ENCODE results near the gene CEP170B. TPM values are rescaled to one million over a fixed set of nuclear protein-coding genes. Genes with fewer than 3 reads are reported as not detected.
"Not testable (repeated sequence)": the region's sequence is repeated elsewhere in the genome, so short reads cannot be mapped to it uniquely, and the experiment has no call there.

The CEP170B gene
- total RNA-seq, 1 donor from 2014 or later, result 10.5 TPM

- intact Hi-C loops (cut with DNase I), result loop anchor here (5.0 kb wide), 1 partner anchor 150 kb away; no protein-coding TSS in a partner anchor
- ATAC-seq (no peak), DNase-seq (ENCODE audit: missing footprints) (no peak)
Observed at GRCh38 chr14:104897330-104898194, 32.5 kb downstream of the CEP170B start.

- DNase-seq (ENCODE audit: missing footprints) (no peak), ATAC-seq (no peak)
- intact Hi-C loops (cut with DNase I), result loop anchor here (5.0 kb wide), 1 partner anchor 149 kb away; no protein-coding TSS in a partner anchor
Observed at GRCh38 chr14:104898195-104898558, 33.1 kb downstream of the CEP170B start.

GRCh38 chr14:104898870-104899510 lies 33.9 kb downstream of the CEP170B start:
- ATAC-seq (no peak), DNase-seq (ENCODE audit: missing footprints) (no peak)
- intact Hi-C loops (cut with DNase I), result loop anchor here (5.0 kb wide), 1 partner anchor 148 kb away; no protein-coding TSS in a partner anchor

GRCh38 chr14:104899781-104900180 lies 34.7 kb downstream of the CEP170B start:
- no peak for DNase-seq (ENCODE audit: missing footprints)

GRCh38 chr14:104900639-104901512 lies 35.8 kb downstream of the CEP170B start:
- DNase-seq (ENCODE audit: missing footprints) (no peak), ATAC-seq (no peak)
- intact Hi-C loops (cut with DNase I), result no loop called here

More at GRCh38 chr14:104899781-104900180, 34.7 kb downstream of the CEP170B start:
- no peak for ATAC-seq
- intact Hi-C loops (cut with DNase I), result loop anchor here (5.0 kb wide), 1 partner anchor 148 kb away; no protein-coding TSS in a partner anchor

GRCh38 chr14:104903990-104904389 lies 38.9 kb downstream of the CEP170B start:
- DNase-seq (ENCODE audit: missing footprints) (no peak), ATAC-seq (no peak)
- intact Hi-C loops (cut with DNase I), result no loop called here

GRCh38 chr14:104904650-104905578 lies 39.8 kb downstream of the CEP170B start:
- intact Hi-C loops (cut with DNase I); DNase-seq (ENCODE audit: missing footprints); ATAC-seq: not testable (repeated sequence)

- ATAC-seq; intact Hi-C loops (cut with DNase I); DNase-seq (ENCODE audit: missing footprints): not testable (repeated sequence)
Observed at GRCh38 chr14:104905579-104905933, 40.5 kb downstream of the CEP170B start.

GRCh38 chr14:104908303-104908702 lies 43.2 kb downstream of the CEP170B start:
- DNase-seq (ENCODE audit: missing footprints) (no peak), ATAC-seq (no peak)
- intact Hi-C loops (cut with DNase I), result no loop called here

- intact Hi-C loops (cut with DNase I), result no loop called here
Observed at GRCh38 chr14:104912053-104912452, 47.0 kb downstream of the CEP170B start.

GRCh38 chr14:104913435-104913834 lies 48.4 kb downstream of the CEP170B start:
- DNase-seq (ENCODE audit: missing footprints), result no peak
- intact Hi-C loops (cut with DNase I), result no loop called here
- peak; percentile 60 for ATAC-seq

More at GRCh38 chr14:104912053-104912452, 47.0 kb downstream of the CEP170B start:
- ATAC-seq, result no peak
- no peak for DNase-seq (ENCODE audit: missing footprints)

GRCh38 chr14:104917116-104917515 lies 52.0 kb downstream of the CEP170B start:
- ATAC-seq (no peak), DNase-seq (ENCODE audit: missing footprints) (no peak)
- intact Hi-C loops (cut with DNase I), result no loop called here

- ATAC-seq, result no peak
- intact Hi-C loops (cut with DNase I), result no loop called here
- DNase-seq (ENCODE audit: missing footprints), result no peak
Observed at GRCh38 chr14:104917993-104918392, 52.9 kb downstream of the CEP170B start.

GRCh38 chr14:104919152-104919992 lies 54.3 kb downstream of the CEP170B start:
- ATAC-seq; DNase-seq (ENCODE audit: missing footprints); intact Hi-C loops (cut with DNase I): not testable (repeated sequence)

GRCh38 chr14:104919993-104920315 lies 54.9 kb downstream of the CEP170B start:
- intact Hi-C loops (cut with DNase I), result no loop called here
- ATAC-seq, result no peak

GRCh38 chr14:104923640-104924420 lies 58.8 kb downstream of the CEP170B start:
- ATAC-seq (no peak), DNase-seq (ENCODE audit: missing footprints) (no peak)
- intact Hi-C loops (cut with DNase I), result no loop called here

More at GRCh38 chr14:104919993-104920315, 54.9 kb downstream of the CEP170B start:
- no peak for DNase-seq (ENCODE audit: missing footprints)

All from Right ventricle myocardium inferior (tissue), 1 donor.